Activated CD4-positive, alpha-beta memory T cell treated with anti-CD3 and anti-CD28 coated beads for 36 hours (primary cell): ENCODE measurements around the gene VPS50. TPM values are rescaled to one million over a fixed set of nuclear protein-coding genes. Genes with fewer than 3 reads are reported as not detected.
"Not testable (repeated sequence)": the region's sequence is repeated elsewhere in the genome, so short reads cannot be mapped to it uniquely, and the experiment has no call there.

Experiments
- CTCF ChIA-PET: fragments of 350-600 bp; sonication (Branson Sonifier 250); formaldehyde crosslinking; loops from one replicate; lab custom pipeline; 2021; ENCODE audit warnings: antibody characterized with exemption, inconsistent platforms; lab: Charles Lee
- POLR2A ChIA-PET: fragments of 350-600 bp; sonication (Branson Sonifier 250); formaldehyde crosslinking; loops from one replicate; lab custom pipeline; 2021; ENCODE audit warnings: antibody characterized with exemption; lab: Charles Lee
- DNase-seq: peaks from one replicate; pipeline ENCODE4 v3.0.0-alpha.2; 2020
- H3K27ac Mint-ChIP-seq: one replicate; pipeline ENCODE4 v1.8.0; 2021; ENCODE audit warnings: mixed read lengths
- H3K27me3 Mint-ChIP-seq: one replicate; pipeline ENCODE4 v1.8.0; 2021; ENCODE audit warnings: mixed read lengths
- H3K36me3 Mint-ChIP-seq: one replicate; pipeline ENCODE4 v1.8.0; 2021; ENCODE audit warnings: mixed read lengths
- H3K4me1 Mint-ChIP-seq: one replicate; pipeline ENCODE4 v1.8.0; 2021; ENCODE audit warnings: low read depth, mixed read lengths
- H3K4me3 Mint-ChIP-seq: one replicate; pipeline ENCODE4 v1.8.0; 2021; ENCODE audit warnings: mild to moderate bottlenecking, mixed read lengths
- H3K9me3 Mint-ChIP-seq: one replicate; pipeline ENCODE4 v1.8.0; 2021; ENCODE audit warnings: mixed read lengths
- intact Hi-C: fragments of 100-400 bp; cut with micrococcal nuclease; formaldehyde crosslinking; loops from one replicate; pipeline ENCODE4 v1.15.1; 2023
- total RNA-seq, 2 experiments: library from RNA; stranded (reverse); gene quantifications; one replicate each; pipeline ENCODE4 v1.2.3, GENCODE V29; 2021

The VPS50 gene
- total RNA-seq, 2 experiments from 2014 or later, result 15.2 to 18.0 TPM

GRCh38 chr7:93352881-93353280 lies 120.7 kb downstream of the VPS50 start:
- Mint-ChIP-seq H3K36me3 (peaks cover 19% of the 10 kb centered on the region), H3K4me1 (no peaks in the 10 kb centered on the region), H3K9me3 (no peaks in the 10 kb centered on the region), H3K27me3 (no peaks in the 10 kb centered on the region), H3K27ac (no peak overlapping the region), H3K4me3 (no peak overlapping the region)
- intact Hi-C loops, result no loop called here
- ChIA-PET CTCF (interaction anchor here (0.5 kb wide), 1 partner anchor 107 kb away, joined by 3 read pairs; no protein-coding TSS in a partner anchor), POLR2A (no interaction called here)
- DNase-seq, result no peak

- Mint-ChIP-seq H3K36me3 (peaks cover 18% of the 10 kb centered on the region), H3K9me3 (no peaks in the 10 kb centered on the region), H3K4me1 (no peaks in the 10 kb centered on the region), H3K4me3 (no peak overlapping the region), H3K27ac (no peak overlapping the region), H3K27me3 (no peaks in the 10 kb centered on the region)
- intact Hi-C loops, result no loop called here
- CTCF ChIA-PET, result no interaction called here
- POLR2A ChIA-PET, result interaction anchor here (0.6 kb wide), 1 partner anchor 121 kb away, joined by 3 read pairs; no protein-coding TSS in a partner anchor
- DNase-seq, result no peak
Measured at GRCh38 chr7:93354815-93355214, 122.6 kb downstream of the VPS50 start.

- H3K36me3 Mint-ChIP-seq, result peaks cover 7% of the 10 kb centered on the region
- intact Hi-C loops, result no loop called here
- H3K27ac Mint-ChIP-seq, result no peak overlapping the region
- H3K9me3 Mint-ChIP-seq, result no peaks in the 10 kb centered on the region
- H3K4me1 Mint-ChIP-seq, result no peaks in the 10 kb centered on the region
- ChIA-PET CTCF (interaction anchor here (1.0 to 1.8 kb wide), 3 partner anchors 12 to 16 kb away, joined by 3 to 6 read pairs (median 3); no protein-coding TSS in a partner anchor), POLR2A (no interaction called here)
- H3K27me3 Mint-ChIP-seq, result no peaks in the 10 kb centered on the region
- H3K4me3 Mint-ChIP-seq, result no peak overlapping the region
- DNase-seq, result no peak
Measured at GRCh38 chr7:93359520-93360198, 127.5 kb downstream of the VPS50 start.

GRCh38 chr7:93361853-93362252 lies 129.7 kb downstream of the VPS50 start:
- no peak overlapping the region for H3K27ac Mint-ChIP-seq
- POLR2A ChIA-PET, result no interaction called here
- no peak for DNase-seq
- no peaks in the 10 kb centered on the region for H3K27me3 Mint-ChIP-seq
- peaks cover 4% of the 10 kb centered on the region for H3K36me3 Mint-ChIP-seq
- CTCF ChIA-PET, result interaction anchor here (0.9 kb wide), 1 partner anchor 12 kb away, joined by 6 read pairs; no protein-coding TSS in a partner anchor
- no peaks in the 10 kb centered on the region for H3K9me3 Mint-ChIP-seq
- intact Hi-C loops, result no loop called here
- H3K4me1 Mint-ChIP-seq, result no peaks in the 10 kb centered on the region
- no peak overlapping the region for H3K4me3 Mint-ChIP-seq

- H3K4me1 Mint-ChIP-seq, result no peaks in the 10 kb centered on the region
- H3K4me3 Mint-ChIP-seq, result no peak overlapping the region
- peaks cover 7% of the 10 kb centered on the region for H3K9me3 Mint-ChIP-seq
- peaks cover 2% of the 10 kb centered on the region for H3K27me3 Mint-ChIP-seq
- POLR2A ChIA-PET, result no interaction called here
- intact Hi-C loops, result no loop called here
- no peaks in the 10 kb centered on the region for H3K36me3 Mint-ChIP-seq
- H3K27ac Mint-ChIP-seq, result no peak overlapping the region
- no peak for DNase-seq
- CTCF ChIA-PET, result interaction anchor here (2.4 kb wide), 1 partner anchor 10 kb away, joined by 7 read pairs; no protein-coding TSS in a partner anchor
Measured at GRCh38 chr7:93364806-93365205, 132.6 kb downstream of the VPS50 start.

GRCh38 chr7:93365341-93365740 lies 133.2 kb downstream of the VPS50 start:
- Mint-ChIP-seq H3K36me3 (no peaks in the 10 kb centered on the region), H3K27me3 (peaks cover 2% of the 10 kb centered on the region), H3K4me3 (no peak overlapping the region), H3K4me1 (no peaks in the 10 kb centered on the region), H3K27ac (no peak overlapping the region), H3K9me3 (peaks cover 7% of the 10 kb centered on the region)
- DNase-seq, result no peak
- ChIA-PET POLR2A (no interaction called here), CTCF (interaction anchor here (2.4 kb wide), 1 partner anchor 9 kb away, joined by 7 read pairs; no protein-coding TSS in a partner anchor)
- intact Hi-C loops, result no loop called here

- Mint-ChIP-seq H3K27ac (no peak overlapping the region), H3K9me3 (peaks cover 12% of the 10 kb centered on the region), H3K36me3 (no peaks in the 10 kb centered on the region), H3K27me3 (peaks cover 2% of the 10 kb centered on the region), H3K4me3 (no peak overlapping the region), H3K4me1 (no peaks in the 10 kb centered on the region)
- no peak for DNase-seq
- intact Hi-C loops, result no loop called here
- CTCF ChIA-PET, result no interaction called here
- POLR2A ChIA-PET, result no interaction called here
Measured at GRCh38 chr7:93366816-93367215, 134.7 kb downstream of the VPS50 start.

GRCh38 chr7:93367254-93367653 lies 135.1 kb downstream of the VPS50 start:
- intact Hi-C loops, result no loop called here
- ChIA-PET CTCF (no interaction called here), POLR2A (no interaction called here)

GRCh38 chr7:93370937-93371336 lies 138.8 kb downstream of the VPS50 start:
- H3K9me3 Mint-ChIP-seq, result peaks cover 12% of the 10 kb centered on the region
- intact Hi-C loops, H3K36me3 Mint-ChIP-seq, POLR2A ChIA-PET, H3K27ac Mint-ChIP-seq, DNase-seq, H3K4me1 Mint-ChIP-seq, H3K4me3 Mint-ChIP-seq, CTCF ChIA-PET: not testable (repeated sequence)
- H3K27me3 Mint-ChIP-seq, result peaks cover 11% of the 10 kb centered on the region

More at GRCh38 chr7:93367254-93367653, 135.1 kb downstream of the VPS50 start:
- Mint-ChIP-seq H3K27ac (no peak overlapping the region), H3K27me3 (peaks cover 2% of the 10 kb centered on the region), H3K9me3 (peaks cover 12% of the 10 kb centered on the region), H3K36me3 (no peaks in the 10 kb centered on the region), H3K4me1 (no peaks in the 10 kb centered on the region), H3K4me3 (no peak overlapping the region)
- no peak for DNase-seq

GRCh38 chr7:93373537-93373936 lies 141.4 kb downstream of the VPS50 start:
- H3K27me3 Mint-ChIP-seq, result peaks cover 13% of the 10 kb centered on the region
- ChIA-PET POLR2A (no interaction called here), CTCF (no interaction called here)
- no peak overlapping the region for H3K4me3 Mint-ChIP-seq
- no peak overlapping the region for H3K27ac Mint-ChIP-seq
- H3K4me1 Mint-ChIP-seq, result no peaks in the 10 kb centered on the region
- DNase-seq, result no peak
- H3K36me3 Mint-ChIP-seq, result no peaks in the 10 kb centered on the region
- H3K9me3 Mint-ChIP-seq, result peaks cover 10% of the 10 kb centered on the region
- intact Hi-C loops, result no loop called here

GRCh38 chr7:93374345-93374940 lies 142.3 kb downstream of the VPS50 start:
- H3K36me3 Mint-ChIP-seq, result no peaks in the 10 kb centered on the region
- ChIA-PET POLR2A (no interaction called here), CTCF (interaction anchor here (0.7 to 1.4 kb wide), 12 partner anchors 10 to 907 kb away, joined by 3 to 7 read pairs (median 3); no protein-coding TSS in a partner anchor)
- no peak overlapping the region for H3K4me3 Mint-ChIP-seq
- no peaks in the 10 kb centered on the region for H3K4me1 Mint-ChIP-seq
- peaks cover 5% of the 10 kb centered on the region for H3K9me3 Mint-ChIP-seq
- no peak overlapping the region for H3K27ac Mint-ChIP-seq
- no peak for DNase-seq
- intact Hi-C loops, result loop anchor here (2.0 kb wide), 1 partner anchor 130 kb away; no protein-coding TSS in a partner anchor
- peaks cover 16% of the 10 kb centered on the region for H3K27me3 Mint-ChIP-seq

GRCh38 chr7:93375603-93376002 lies 143.4 kb downstream of the VPS50 start:
- Mint-ChIP-seq H3K9me3 (peaks cover 5% of the 10 kb centered on the region), H3K27me3 (peaks cover 16% of the 10 kb centered on the region), H3K4me1 (no peaks in the 10 kb centered on the region), H3K4me3 (no peak overlapping the region), H3K27ac (no peak overlapping the region), H3K36me3 (no peaks in the 10 kb centered on the region)
- intact Hi-C loops, result loop anchor here (2.0 kb wide), 1 partner anchor 131 kb away; no protein-coding TSS in a partner anchor
- no peak for DNase-seq
- CTCF ChIA-PET, result interaction anchor here (0.7 to 1.3 kb wide), 2 partner anchors 15 to 123 kb away, joined by 3 read pairs; no protein-coding TSS in a partner anchor
- POLR2A ChIA-PET, result no interaction called here
